HG03565 (cell line): Measurements from ENCODE around the gene TRAF3IP3.
"Not testable (repeated sequence)": the region's sequence is repeated elsewhere in the genome, so short reads cannot be mapped to it uniquely, and the experiment has no call there.

Experiments
- ATAC-seq: cut with Tn5 transposase; IDR thresholded peaks from one replicate; pipeline ENCODE4 v1.9.1; 2021; ENCODE audit warnings: mild to moderate bottlenecking, moderate library complexity; ENCODE audit not compliant: unreplicated experiment

TRAF3IP3 gene

DNA sequence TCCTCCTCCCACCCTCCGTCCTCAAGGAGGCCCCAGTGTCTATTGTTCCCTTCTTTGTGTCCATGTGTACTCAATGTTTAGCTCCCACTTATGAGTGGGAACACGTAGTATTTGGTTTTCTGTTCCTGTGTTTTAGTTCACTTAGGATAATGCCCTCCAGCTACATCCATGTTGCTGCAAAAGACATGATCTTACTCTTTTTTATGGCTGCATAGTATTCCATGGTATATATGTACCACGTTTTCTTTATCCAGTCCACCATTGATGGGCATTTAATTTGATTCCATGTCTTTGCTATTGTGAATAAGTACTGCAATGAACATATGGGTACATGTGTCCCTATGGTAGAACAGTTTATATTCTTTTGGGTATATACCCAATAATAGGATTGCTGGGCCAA, 37.9 kb downstream of the TRAF3IP3 start:
- ATAC-seq = not testable (repeated sequence)

DNA sequence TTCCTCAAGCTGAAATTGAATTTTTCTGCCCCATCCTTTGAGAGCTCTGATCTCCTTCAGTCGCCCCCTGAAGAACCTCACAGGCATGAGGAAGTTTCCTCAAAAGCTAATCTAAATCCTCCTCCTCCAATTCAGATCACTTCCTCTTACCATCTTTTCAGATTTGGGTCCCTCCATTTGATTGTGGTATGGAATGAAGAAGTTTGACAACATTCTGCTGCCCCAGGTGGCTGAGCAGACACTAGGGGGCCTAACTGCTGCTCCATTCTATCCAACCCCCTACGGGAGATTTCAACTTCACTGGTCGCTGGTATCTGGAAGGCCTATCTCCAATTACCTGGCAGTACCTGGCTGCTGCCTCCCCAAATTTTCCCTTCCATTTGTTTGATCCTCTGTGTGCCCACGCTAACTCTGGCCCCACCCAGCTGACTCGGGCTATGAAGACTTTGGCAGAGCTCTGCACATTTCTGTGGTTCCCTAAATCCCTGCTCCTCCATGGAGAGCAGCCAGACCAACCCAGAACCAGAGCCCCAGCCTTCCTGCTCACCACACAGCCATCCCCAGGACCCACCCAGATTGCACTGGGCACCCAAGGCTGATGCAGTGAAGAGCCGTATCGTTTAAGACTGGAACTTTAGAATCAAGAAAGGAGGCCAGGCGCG, 42.3 kb downstream of the TRAF3IP3 start:
- ATAC-seq = no peak

DNA sequence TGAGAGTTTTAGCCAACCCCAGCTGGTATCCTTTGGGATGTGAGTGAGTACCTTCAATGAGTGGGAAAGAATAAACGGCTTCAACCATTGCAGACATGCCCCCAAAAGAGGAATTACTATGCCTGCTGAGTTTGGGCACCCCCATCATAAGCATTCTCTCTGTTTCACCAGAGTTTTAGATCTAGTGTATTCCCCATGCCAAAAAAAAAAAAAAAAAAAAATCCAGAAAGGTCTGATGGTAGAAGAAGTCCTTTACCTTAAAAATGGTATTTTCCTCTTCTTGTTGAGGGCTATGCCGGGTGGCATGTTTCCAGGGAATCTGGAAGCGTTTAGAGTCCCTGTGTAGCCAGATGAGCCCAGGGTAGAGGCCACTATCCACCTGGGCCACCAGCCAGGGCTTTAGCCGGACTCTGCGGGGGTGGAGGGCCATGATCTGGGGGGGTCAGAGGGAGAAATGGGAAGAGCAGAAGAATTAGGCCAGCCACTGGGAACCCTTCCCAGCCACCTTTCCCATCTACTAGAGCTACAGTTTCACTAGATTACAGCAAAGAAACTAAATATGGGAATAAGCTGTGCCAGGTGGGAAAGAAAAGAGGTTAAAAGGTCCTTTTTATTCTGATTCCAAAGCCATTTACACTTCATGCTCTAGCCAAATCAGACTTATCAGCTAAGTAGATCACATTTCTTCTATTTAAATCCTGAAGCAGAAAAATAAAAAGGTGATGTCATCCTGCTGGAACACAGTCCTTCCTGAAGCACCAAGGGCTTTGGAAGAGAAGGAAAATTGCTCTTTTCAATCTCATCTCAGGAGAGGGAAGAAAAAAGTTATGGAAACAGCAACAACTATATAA, 45.4 kb downstream of the TRAF3IP3 start:
- no peak for ATAC-seq

DNA sequence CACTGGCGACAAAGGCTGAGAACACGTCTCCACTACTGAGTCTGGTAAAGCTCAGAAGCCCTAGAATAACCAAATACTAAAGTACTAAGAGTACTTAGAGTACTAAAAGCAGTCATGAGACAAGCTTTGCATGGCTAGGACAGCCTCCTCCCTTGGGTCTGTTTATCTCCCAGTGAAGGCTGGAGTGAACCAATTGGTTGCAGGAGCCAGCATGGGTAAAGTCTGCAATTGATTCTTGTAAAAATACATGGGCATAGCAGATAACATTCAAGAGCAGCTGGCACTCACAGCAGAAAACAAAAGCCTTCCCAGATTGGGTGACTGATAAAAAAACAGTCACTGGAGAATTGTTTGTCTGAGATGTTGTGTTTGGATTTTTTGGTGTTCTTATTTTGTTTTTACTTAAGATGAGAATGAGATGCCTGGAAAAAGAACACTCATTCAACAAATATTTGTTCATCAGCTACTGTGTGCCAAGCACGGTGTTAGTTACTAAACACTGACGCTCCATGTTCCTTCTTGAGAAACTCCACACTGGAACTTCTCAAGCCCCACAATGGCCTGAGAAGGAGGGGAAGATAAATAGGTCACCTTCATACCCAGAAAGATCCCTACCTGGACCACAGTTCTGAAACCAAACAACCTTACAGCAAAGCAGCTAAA, 46.4 kb downstream of the TRAF3IP3 start:
- no peak for ATAC-seq

DNA sequence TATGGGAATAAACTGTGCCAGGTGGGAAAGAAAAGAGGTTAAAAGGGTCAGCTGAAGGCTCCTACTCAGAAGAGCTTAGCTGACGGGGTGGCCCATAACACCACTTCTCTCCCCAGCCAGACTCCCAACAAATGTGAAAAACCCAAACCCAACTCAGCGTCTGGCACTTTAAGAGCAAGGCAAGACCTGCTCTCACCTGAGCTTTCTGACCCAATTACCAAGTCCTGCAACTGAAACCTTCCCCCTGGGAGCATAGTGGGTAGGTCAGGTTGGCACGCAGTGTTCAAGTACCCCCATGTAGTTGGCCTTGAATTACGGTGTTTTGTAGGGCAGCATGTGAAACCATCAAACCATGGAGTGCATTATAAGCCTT, 46.9 kb downstream of the TRAF3IP3 start:
- ATAC-seq = no peak

DNA sequence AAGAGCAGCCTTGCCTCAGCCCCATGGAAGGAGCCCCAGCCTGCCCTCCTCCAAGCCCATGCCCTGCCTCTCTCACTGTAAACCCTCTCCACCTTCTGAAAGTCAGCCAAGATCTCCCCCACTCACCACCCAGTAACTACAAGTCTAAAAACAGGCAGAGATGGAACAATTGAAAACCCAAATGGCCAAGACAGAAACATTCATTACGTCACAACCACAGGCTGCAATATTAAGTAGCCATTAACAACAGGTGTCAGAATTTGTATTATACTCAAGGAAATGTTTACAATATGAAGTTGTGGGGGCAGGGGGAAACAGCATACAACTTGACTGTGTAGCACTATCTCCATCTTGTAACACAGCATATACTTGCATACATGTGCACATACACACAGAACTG, 47.7 kb downstream of the TRAF3IP3 start:
- ATAC-seq = no peak

DNA sequence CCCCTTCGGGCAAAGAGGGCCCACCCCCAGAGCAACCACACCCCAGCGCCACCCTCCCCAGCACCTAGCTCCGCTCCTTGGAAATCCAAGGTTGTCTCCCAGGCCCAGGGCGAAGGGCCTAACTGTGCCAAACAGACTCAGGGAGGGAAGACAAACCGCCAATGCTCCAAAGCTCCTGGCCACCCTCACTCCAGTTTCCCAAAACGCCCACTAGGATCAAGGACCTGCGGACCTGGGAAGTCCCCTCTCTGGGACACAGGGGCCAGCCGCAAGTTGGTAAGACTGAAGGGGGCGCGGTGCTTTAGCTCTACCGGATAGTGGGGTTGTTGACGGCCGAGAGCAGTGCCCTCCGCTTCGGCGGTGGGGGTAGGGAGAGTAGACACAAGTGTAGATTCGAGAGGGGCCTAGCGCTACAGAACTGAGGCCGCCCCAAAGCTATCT, 49.5 kb downstream of the TRAF3IP3 start:
- no peak for ATAC-seq

DNA sequence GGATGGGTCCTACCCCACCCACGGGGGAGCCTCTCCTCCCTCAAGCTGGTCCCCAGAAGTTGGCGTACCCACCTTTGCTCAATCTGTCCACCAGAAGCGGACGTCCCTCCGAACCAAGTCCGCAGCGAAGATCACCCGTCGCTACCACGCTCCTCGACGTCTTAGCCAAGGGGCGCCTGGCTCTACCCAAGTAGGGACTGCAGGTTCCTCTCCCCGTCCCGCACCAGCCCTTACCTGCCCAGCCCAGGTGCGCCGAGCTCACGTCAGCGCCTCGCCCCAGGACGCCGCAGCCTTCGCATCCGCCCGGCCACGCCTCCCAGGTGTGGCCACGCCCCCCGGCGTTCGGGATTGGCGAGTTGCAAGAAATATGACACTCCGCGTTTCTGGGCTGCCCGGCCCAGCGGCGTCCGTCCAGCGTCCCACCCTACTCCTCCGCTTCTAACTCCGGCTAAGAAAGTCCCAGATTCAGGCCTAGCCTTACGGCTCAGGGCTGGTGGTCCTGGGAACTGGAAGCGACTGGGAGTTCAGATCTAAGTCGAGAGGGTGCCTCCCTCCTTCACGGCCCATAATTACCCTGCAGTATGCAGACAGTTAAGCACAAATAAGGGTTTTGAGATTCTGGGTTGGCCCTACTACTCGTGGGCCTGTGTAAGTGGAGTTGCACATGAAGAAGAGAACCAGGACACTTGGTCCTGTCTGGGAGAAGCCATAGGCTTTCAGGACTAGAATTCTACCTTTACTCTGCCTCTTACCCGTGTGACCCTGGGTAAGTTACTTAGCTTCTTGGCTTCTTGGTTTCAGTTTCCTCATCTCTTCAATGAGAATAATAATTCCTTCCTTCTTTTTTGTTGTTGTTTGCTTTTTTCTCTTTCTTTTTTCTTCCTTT, 50.3 kb downstream of the TRAF3IP3 start, which contains the start of gene IRF6:
TSS of gene IRF6 (minus strand) at position 268 of the 886 bp plus-strand sequence. CDS start 4,729 bp downstream, outside the sequence.
- peak; percentile 70 for ATAC-seq

DNA sequence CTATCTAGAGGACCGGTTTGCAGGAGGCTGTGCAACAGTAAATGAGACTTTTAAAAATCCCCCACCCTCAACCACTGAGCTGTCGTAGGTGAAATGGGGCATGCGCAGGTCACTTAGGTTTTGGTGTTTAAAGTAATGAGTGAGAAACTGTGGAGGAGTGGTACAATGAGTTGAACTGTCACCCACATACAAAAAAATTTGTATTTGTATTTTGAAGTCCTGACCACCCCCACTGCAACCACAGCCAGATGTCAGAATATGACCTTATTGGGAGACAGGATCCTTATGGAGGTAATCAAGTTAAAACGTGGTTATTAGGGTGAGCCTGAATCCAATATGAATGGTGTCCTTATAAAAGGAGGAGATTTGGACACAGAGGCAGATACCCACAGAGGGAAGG, 51.7 kb downstream of the TRAF3IP3 start:
- ATAC-seq = no peak

DNA sequence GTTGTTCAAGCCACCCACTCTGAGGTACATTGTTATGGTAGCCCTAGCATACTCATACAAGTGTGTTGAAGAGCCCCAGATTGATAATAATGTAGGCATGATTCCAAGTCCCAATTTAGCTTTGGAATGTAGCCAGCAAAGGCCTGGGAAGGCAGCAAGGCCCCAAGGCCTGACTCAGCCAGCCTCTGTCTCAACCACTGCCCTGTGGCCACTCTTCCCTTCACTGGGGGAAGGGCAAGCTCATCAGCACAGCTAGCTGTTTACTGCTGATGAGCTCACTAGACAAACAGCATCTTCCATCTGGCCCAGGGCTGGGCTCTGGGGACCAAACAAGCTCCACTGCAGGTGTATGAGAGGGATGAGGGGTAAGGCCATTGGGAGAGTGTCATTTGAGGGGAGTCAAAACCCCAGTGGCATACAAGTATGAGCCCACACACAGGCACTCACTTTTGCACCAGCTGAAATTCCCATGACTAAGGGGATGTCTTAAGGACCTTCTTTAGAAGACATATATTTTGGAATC, 52.3 kb downstream of the TRAF3IP3 start:
- no peak for ATAC-seq

DNA sequence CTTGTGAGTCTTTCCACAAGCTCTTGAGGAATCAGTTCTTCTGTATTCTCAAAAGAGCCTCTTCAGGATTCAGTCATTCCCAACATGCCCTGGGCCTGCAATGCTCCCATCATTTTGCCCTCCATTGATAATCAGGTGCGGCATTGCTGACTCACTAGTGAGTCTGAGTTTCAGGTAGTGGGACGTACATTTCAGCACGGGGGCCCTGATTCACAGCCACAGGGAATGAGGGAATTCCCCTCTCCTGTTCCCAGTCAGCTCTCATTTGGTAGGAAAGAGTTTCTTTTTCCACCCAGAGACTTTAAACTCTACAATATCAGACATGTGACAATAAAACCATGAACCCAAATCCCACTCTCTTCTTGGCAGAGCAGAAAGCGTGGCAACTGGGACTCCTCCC, 53.8 kb downstream of the TRAF3IP3 start:
- ATAC-seq = no peak

DNA sequence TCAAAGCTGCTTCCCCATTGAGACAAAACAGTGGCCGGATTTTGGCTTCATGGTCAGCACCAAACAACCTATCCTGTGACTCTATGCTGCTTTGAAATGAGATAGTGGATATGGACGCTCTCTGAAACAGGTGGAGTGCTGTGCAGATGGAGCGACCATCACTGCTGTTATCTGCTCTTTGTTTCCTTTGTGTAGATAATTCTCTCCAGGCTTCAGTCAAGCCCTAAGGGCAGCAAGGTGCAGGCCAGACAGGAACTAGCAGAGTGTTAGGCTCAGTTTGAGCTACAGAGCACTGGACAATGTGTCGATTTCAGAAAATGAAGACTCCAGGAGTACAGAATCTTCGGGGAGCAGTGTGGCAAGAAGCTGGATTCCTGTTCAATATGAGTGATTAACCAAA, 54.9 kb downstream of the TRAF3IP3 start:
- ATAC-seq = no peak

DNA sequence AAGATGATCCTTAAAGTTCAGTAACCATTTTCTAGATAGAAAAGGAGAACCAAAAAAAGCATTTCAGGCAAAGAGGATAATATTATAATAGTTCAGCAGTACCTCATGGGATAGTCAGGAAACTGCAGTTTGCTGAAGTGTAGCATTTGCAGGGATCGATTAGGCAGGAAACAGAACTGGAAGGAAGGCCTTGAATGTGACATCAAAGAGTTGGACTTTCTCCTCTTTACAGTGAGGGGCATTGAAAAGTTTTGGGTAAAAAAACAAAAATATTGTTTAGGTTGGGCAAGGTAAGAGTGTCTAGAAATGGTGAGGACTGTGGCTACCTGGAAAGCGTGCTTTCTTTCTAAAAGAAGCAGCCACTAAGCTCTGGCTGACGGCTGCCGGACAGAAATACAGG, 58.0 kb downstream of the TRAF3IP3 start:
- no peak for ATAC-seq

DNA sequence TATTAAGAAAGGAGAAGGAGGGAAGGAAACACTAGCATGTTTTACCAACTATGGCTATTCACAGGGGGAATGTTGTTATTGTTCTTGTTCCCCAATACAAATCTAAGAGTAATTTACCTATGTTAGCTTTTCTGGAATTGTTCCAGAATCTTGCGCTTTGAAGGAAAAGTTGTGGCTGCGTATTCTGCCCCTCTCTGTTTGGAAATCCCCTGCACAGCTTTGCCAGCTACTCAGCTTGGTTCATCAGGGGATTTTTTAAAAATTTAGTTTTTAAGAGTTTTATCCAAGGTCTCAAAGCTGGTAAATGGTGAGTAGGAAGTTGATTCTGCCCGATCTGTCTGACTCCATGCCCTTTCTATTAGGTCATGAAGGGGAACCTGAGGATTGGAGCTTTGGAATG, 59.6 kb downstream of the TRAF3IP3 start:
- ATAC-seq = no peak

DNA sequence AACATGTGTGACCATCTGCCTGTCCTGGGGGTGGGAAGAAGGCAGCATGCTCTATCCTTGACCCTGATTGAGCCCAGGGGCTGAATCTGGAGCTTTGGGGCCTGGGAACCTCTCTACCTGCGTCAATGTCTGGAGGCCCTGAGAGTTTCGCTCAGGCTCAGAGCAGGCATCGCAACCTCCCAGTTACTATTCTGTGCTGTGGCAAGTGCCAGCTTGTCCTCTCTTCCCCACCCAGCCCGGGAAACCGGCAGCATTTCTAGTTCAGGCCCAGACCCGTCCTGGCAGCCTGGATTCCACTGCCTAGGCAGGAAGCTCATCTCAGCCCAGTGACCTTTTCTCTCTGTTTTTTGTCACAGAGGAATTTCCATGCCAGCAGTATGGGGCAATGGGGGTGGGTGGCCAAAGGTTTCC, 60.1 kb downstream of the TRAF3IP3 start:
- ATAC-seq = no peak

DNA sequence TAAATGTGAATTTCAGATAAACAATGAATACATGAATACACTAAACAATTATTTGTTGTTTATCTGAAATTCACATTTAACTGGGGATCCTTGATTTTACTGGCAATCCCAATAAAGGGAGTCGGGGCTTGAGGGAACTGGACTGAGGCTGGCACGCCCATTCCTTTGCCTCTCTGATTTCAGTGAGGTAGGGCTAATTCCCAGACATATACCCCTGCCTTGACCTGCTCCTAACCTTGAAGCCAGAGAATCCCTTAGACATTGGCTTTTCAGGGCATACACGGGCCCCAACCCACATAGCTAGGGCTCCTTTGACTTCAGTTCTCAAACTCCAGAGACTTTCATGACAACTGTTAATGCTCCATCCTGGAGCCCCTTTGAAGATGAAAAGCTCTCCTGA, 61.1 kb downstream of the TRAF3IP3 start:
- no peak for ATAC-seq

DNA sequence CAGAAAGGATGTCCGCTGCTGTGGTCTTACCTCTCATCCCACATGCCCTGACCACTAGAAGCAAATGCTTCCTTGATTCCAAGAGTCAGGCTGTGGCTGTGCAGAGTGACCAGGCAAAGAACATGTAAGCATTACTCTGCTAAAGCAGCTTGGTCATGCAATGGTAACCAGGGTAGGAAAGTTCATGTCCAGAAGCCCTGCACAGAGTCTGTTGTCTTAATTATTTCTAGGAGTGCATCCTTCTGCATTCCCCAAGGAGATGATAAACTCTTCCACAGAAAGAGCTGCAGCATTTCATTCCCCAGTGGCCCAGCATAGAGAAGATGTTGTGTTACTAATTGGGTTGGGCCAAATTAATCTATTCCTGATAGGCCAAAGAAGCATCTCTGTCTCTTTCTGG, 61.8 kb downstream of the TRAF3IP3 start:
- ATAC-seq = no peak

DNA sequence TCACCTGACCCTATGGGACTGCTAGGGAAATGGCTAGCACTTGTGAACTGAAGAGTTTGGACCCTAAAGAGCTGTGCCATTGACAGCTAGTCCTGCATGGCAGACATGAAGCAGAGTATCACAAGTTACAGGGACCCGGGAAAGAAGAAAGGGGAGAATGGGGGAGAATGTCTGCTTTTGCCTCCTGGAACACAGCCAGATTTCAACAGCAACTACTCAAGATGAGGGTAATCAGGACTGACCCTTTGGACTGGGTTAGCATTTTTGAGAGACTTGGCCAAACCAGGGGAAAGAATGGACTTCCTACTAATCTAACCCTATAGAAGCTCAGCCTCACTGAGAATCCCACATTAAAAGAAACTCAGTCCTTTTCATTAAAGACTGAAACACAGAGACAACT, 63.2 kb downstream of the TRAF3IP3 start:
- ATAC-seq = no peak

DNA sequence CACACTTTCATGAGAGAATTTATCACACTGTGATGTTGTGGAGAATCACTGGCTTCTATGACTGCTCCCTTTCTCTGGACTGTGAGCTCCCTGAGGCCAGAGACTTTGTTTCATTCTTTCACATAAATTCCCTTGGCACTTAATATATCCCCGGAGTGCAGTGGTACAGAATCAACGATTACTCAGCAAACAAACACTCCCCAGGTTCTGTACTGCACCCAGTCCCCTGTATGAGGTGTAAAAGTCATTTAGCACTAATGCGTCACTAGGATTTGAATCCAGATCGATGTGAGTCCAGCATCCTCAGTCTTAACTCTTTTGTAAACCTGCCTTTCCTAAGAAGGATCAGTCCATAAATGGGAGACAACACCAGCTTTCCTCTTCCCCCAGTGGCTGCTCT, 65.1 kb downstream of the TRAF3IP3 start:
- ATAC-seq = no peak

DNA sequence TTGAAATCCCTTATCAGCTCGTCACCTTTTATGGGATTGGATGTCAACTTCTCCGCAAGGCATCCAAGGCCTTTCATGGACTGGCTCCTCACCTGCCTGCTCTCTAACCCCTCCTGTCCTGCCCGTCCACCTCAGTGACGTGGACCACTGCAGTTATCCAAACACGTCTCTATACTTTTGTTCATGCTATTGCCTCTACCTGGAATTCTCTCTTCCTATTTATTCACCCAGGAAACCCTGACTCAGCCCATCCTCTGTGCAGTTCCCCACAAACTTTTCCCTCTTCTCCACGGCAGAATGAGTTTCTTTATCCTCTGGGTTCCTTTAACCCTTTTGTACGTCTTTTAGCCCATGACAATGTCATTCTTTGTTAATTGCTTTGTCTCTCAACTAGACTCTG, 66.9 kb downstream of the TRAF3IP3 start:
- no peak for ATAC-seq
